Keratinocyte (primary cell): ENCODE measurements around the gene PRKCA. TPM values are rescaled to one million over a fixed set of nuclear protein-coding genes. Genes with fewer than 3 reads are reported as not detected.

Experiments used
- DNase-seq: peaks from one replicate; pipeline ENCODE4 v3.0.0-alpha.2; 2011; ENCODE audit warnings: low read depth, missing footprints, low spot score
- FAIRE-seq: peaks from 2 replicates; lab custom pipeline; 2011; peaks lifted over from hg19 to GRCh38; lab: Jason Lieb, UNC
- H2AFZ ChIP-seq: 2 replicates; pipeline ENCODE4 v1.6.0; 2012; ENCODE audit warnings: low read length, control low read depth, inconsistent platforms; ENCODE audit not compliant: control insufficient read depth
- H3K27ac ChIP-seq: 2 replicates; pipeline ENCODE4 v1.5.1; 2011; ENCODE audit warnings: low read length; ENCODE audit not compliant: control insufficient read depth, insufficient read depth
- H3K27me3 ChIP-seq: 3 replicates; pipeline ENCODE4 v1.6.0; 2011; ENCODE audit warnings: low read length; ENCODE audit not compliant: control insufficient read depth, insufficient read depth; ENCODE audit errors: extremely low read depth
- H3K36me3 ChIP-seq, 2 experiments: 2 replicates in 1 of 2; 3 replicates in 1 of 2; pipeline ENCODE4 v1.5.1; 2011; ENCODE audit warnings: low read length in 2 of 2, mild to moderate bottlenecking in 1 of 2; ENCODE audit not compliant: control insufficient read depth in 2 of 2, insufficient read depth in 2 of 2; ENCODE audit errors: extremely low read depth in 1 of 2
- H3K4me1 ChIP-seq: 3 replicates; pipeline ENCODE4 v1.5.1; 2011; ENCODE audit warnings: low read length; ENCODE audit not compliant: control insufficient read depth, insufficient read depth; ENCODE audit errors: extremely low read depth
- H3K4me2 ChIP-seq: 3 replicates; pipeline ENCODE4 v1.6.0; 2011; ENCODE audit warnings: low read depth, low read length; ENCODE audit not compliant: control insufficient read depth, insufficient read depth; ENCODE audit errors: extremely low read depth
- H3K4me3 ChIP-seq, 3 experiments: fragments of 200-600 bp in 1 of 3; sonication (generic) in 1 of 3; 2 replicates in 2 of 3; 3 replicates in 1 of 3; pipeline ENCODE4 v1.5.1; 2011 to 2016; ENCODE audit warnings: low read length in 3 of 3, mild to moderate bottlenecking in 3 of 3, control low read depth in 2 of 3, inconsistent platforms in 1 of 3, low read depth in 1 of 3, mixed read lengths in 1 of 3, mixed run types in 1 of 3, moderate library complexity in 1 of 3; ENCODE audit not compliant: control insufficient read depth in 2 of 3, insufficient read depth in 2 of 3; ENCODE audit errors: extremely low read depth in 1 of 3
- H3K79me2 ChIP-seq: 2 replicates; pipeline ENCODE4 v1.6.0; 2012; ENCODE audit warnings: low read length; ENCODE audit not compliant: control insufficient read depth, insufficient read depth
- H3K9ac ChIP-seq: 3 replicates; pipeline ENCODE4 v1.6.0; 2011; ENCODE audit warnings: low read length; ENCODE audit not compliant: control insufficient read depth, insufficient read depth; ENCODE audit errors: extremely low read depth
- H3K9me1 ChIP-seq: 3 replicates; pipeline ENCODE4 v1.6.0; 2011; ENCODE audit warnings: low read length; ENCODE audit not compliant: control insufficient read depth, insufficient read depth; ENCODE audit errors: extremely low read depth
- H3K9me3 ChIP-seq: 2 replicates; pipeline ENCODE4 v1.5.1; 2012; ENCODE audit warnings: low read depth, low read length; ENCODE audit not compliant: control insufficient read depth
- H4K20me1 ChIP-seq: 3 replicates; pipeline ENCODE4 v1.6.0; 2011; ENCODE audit warnings: low read length; ENCODE audit not compliant: control insufficient read depth, insufficient read depth; ENCODE audit errors: extremely low read depth
- CTCF ChIP-seq, 3 experiments: IDR thresholded peaks in 1 of 3; conservative IDR thresholded peaks in 1 of 3; optimal IDR thresholded peaks in 1 of 3; 2 replicates in 2 of 3; 3 replicates in 1 of 3; pipeline versions ENCODE3 to v1.5.1; 2011; ENCODE audit warnings: low read length in 3 of 3, mild to moderate bottlenecking in 3 of 3, moderate library complexity in 2 of 3, control low read depth in 1 of 3, inconsistent platforms in 1 of 3; ENCODE audit not compliant: insufficient read depth in 2 of 3; ENCODE audit errors: extremely low read depth in 1 of 3
- EZH2 ChIP-seq: IDR thresholded peaks from one replicate; pipeline ENCODE4 v1.6.1; 2012; ENCODE audit warnings: inconsistent platforms, mild to moderate bottlenecking, low read length, moderate library complexity
- dilution Hi-C: fragments of 300-500 bp; cut with MboI; formaldehyde crosslinking; loops from one replicate; pipeline ENCODE4 v1.7.0; 2020; ENCODE audit warnings: low sequenced_read_pairs; ENCODE audit not compliant: extremely low pct_ligation_motif_present
- polyA plus RNA-seq, 5 experiments: library from polyadenylated mRNA; depleted of rRNA in 3 of 5; stranded (reverse) in 3 of 5; stranded (forward) in 1 of 5; unstranded in 1 of 5; fragments of >200 nt; gene quantifications; 1 replicate in 1 of 5; 2 replicates in 3 of 5; 3 replicates in 1 of 5; pipeline versions ENCODE4 v1.2.1 to v1.2.3, GENCODE V29; 2011 to 2012; ENCODE audit warnings: missing spikeins in 2 of 5, low read depth in 1 of 5, low replicate concordance in 1 of 5

The PRKCA gene
- polyA plus RNA-seq, 1 donor (not counting 4 experiments of a cell fraction or from before 2014, with no cell fraction given), result 3.6 TPM

- Histone ChIP-seq H3K4me3 (no peak overlapping the region), H3K27me3 (no peaks in the 10 kb centered on the region), H3K27ac (peak overlapping the region; percentile 15), H4K20me1 (no peaks in the 10 kb centered on the region), H3K9me3 (no peaks in the 10 kb centered on the region), H2AFZ (no peak overlapping the region), H3K4me2 (no peak overlapping the region), H3K9me1 (no peaks in the 10 kb centered on the region), H3K4me1 (peaks cover 10% of the 10 kb centered on the region), H3K79me2 (no peaks in the 10 kb centered on the region), H3K36me3 (no peaks in the 10 kb centered on the region), H3K9ac (peak overlapping the region; percentile 2)
- dilution Hi-C loops, result no loop called here
- TF ChIP-seq EZH2, result no peak
- no peak for TF ChIP-seq CTCF (optimal IDR thresholded peaks at IDR 0.05 in 1 of 3, IDR thresholded peaks at IDR 0.05 in 1 of 3, conservative IDR thresholded peaks at IDR 0.05 in 1 of 3; ENCODE audit: extremely low read depth in 1 of 3, insufficient read depth in 2 of 3, low read length in 3 of 3)
- DNase-seq (no peak), FAIRE-seq (peak; percentile 43)
Observed at GRCh38 chr17:66542129-66542966, 239.9 kb downstream of the PRKCA start.

GRCh38 chr17:66542967-66543520, 240.6 kb downstream of the PRKCA start:
- TF ChIP-seq EZH2 (no peak), CTCF (optimal IDR thresholded peaks at IDR 0.05 in 1 of 3, IDR thresholded peaks at IDR 0.05 in 1 of 3, conservative IDR thresholded peaks at IDR 0.05 in 1 of 3; ENCODE audit: extremely low read depth in 1 of 3, insufficient read depth in 2 of 3, low read length in 3 of 3) (no peak)
- DNase-seq, result no peak
- H3K4me1 ChIP-seq, result peaks cover 10% of the 10 kb centered on the region
- no peak overlapping the region for H3K4me3 ChIP-seq
- FAIRE-seq, result no peak
- dilution Hi-C loops, result no loop called here
- H3K36me3 ChIP-seq, result no peaks in the 10 kb centered on the region
- H3K4me2 ChIP-seq, result no peak overlapping the region
- no peak overlapping the region for H3K27ac ChIP-seq
- H4K20me1 ChIP-seq, result no peaks in the 10 kb centered on the region
- no peak overlapping the region for H3K9ac ChIP-seq
- no peak overlapping the region for H2AFZ ChIP-seq
- H3K79me2 ChIP-seq, result no peaks in the 10 kb centered on the region
- H3K27me3 ChIP-seq, result no peaks in the 10 kb centered on the region
- H3K9me1 ChIP-seq, result no peaks in the 10 kb centered on the region
- no peaks in the 10 kb centered on the region for H3K9me3 ChIP-seq
